Activated CD8-positive, alpha-beta memory T cell treated with anti-CD3 and anti-CD28 coated beads for 1 hour (primary cell): ENCODE measurements around the gene PHLPP1.
A peak's percentile ranks its signal among the peaks of the same experiment; 100 is the strongest.

Source experiments
- DNase-seq, 2 donors: peaks; one replicate each; pipeline ENCODE4 v3.0.0-alpha.2; 2020; ENCODE audit warnings: low read depth in 1 of 2; ENCODE audit errors: extremely low read depth in 1 of 2

PHLPP1 gene

DNA sequence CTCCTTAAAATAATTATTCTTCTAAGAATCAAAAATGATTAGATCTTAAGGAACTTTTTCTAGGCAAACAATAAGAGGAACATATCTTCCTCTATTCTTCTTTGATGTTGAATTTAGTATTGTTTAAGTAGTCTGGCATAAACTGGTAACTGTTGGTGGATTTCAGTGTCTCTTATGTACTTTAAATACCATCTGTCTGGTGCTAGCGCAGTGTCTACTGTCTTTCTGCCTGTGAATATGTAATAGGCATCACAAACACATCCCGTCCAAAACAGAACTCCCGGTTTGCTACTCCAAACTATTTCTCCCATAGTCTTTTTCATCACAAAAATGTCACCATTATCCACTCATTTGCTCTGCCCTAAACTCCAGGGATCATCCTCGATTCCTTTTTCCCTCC is 281.7 kb downstream of the PHLPP1 start:
- DNase-seq = no peak

DNA sequence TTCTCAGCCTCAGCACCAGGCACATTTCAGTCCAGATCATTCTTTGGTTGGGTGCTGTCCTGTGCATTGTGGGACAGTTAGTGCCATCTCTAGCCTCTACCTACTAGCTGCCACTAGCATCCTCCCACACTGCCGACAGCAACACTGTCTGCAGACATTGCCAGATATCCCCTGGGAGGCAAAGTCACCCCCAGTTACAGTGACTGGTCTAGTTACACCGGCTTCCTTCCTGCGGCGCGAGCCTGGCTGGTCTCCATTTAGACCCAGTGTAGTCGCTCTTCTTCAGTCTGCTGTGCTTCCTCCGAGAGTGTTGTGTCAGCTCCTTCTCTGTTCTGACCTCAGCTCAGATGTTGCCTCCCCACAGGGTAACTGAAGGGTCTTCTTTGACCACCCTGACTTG is 283.1 kb downstream of the PHLPP1 start:
- DNase-seq = no peak

DNA sequence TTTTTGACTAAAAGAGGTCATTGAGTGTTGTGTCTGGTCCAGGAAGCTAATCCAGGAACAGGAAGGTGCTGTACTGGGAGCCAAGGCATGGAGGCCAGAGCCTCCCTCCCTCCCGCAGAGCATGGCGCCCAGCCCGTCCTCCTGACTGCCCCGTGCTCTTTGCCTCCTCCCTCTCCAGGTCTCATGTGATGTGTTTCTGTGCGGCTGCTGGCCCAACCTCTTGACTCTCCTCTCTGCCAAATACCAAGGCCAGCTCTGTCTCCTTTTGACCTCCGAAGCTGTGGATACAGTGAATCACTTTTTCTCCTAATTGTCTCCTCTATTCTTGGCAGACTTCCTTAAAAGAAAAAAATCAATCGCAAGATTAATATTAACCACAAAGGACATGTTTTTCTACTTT is 284.1 kb downstream of the PHLPP1 start:
- DNase-seq = no peak

DNA sequence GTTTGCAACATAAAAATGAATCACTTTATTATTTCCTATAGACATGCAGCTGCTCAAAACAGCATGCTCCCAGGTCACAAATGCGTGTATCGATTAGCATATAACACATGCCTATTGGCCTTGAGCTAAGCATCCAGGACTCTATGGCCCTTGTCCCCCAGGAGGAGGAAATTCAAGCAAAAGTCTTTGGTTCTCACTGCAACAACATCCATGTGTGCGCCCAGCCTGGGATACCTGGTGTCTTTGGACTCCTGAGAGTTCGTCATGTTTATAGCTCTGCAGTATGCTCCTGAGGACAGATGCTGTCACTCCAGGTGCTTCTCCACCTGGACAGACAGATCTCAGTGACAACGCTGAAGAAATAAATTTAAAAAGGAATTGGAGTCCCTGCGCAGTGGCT is 284.6 kb downstream of the PHLPP1 start:
- no peak for DNase-seq

GRCh38 chr18:63000839-63001238 is 285.5 kb downstream of the PHLPP1 start:
- DNase-seq = no peak

- no peak for DNase-seq
Measured at GRCh38 chr18:63001861-63002260, 286.5 kb downstream of the PHLPP1 start.

- DNase-seq = no peak
Measured at GRCh38 chr18:63002305-63002704, 287.0 kb downstream of the PHLPP1 start.

DNA sequence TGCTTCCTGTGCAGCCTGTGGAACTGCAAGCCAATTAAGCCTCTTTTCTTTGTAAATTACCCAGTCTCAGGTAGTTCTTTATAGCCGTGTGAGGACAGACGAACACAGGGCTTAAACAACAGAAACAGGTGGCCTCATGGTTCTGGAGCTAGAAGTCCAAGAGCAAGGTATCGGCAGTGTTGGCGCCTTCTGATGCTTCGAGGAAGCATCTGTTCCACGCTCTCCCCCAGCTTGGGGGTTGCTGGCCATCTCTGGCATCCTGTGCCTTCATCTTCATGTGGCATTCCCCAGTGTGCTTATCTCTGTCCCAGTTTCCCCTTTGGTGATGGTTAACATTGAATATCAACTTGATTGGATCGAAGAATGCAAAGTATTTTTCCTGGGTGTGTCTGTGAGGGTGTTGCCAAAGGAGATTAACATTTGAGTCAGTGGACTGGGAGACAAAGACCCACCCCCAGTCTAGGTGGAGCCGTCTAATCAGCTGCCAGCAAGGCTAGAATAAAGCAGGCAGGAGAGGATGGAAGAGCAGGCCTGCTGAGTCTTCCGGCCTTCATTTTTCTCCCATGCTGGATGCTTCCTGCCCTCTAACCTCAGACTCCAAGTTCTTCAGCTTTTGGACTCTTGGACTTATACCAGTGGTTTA is 287.6 kb downstream of the PHLPP1 start:
- no peak for DNase-seq

DNA sequence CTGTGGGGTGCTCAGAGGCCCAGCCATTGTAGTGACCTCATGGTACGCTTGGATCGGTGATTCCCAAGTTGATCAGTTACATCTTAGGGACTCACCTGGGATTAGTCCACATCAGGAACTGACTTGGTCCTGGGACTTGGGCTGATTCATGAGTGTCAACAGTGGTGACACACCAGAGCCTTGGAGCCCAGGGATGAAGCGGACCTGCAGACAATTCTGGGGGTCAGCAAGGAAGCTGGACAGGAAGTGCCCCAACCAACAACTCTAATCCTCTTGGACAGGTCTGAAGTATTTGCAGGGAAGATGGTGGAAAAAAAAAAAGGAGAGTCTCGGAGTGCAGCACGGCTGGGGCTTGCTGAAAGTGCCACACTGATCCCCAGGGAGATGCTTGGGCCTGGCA is 288.6 kb downstream of the PHLPP1 start:
- no peak for DNase-seq

DNA sequence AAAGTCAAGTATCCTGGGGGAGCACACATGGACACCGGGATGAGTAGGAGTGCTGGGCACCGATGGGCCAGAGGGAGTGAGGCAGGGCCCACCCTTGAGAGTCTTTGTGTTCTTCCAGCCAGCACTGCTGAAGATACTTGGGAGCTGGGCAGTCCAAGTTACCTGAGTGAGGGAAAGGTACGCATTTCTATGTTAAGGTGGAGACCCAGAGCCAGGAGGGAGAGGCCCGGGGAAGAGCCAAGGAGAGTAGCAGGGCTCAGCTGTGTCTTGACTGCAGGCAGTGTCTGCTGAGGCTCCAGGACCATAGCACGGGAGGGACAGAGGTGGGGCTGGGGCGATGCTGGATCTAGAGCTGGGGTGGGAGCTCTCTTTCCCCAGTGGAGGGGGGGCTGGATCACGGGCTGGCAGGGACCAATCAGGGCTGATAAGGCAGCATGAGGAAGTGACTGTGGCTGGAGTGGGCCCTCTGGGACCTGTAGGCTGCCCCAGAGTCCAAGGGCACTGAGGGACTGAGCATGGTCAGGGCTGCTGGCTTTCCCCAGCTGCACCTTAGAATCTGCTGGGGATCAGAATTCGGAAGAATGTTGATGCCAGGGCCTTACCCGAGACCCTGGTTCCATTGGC is 289.2 kb downstream of the PHLPP1 start:
- no peak for DNase-seq

DNA sequence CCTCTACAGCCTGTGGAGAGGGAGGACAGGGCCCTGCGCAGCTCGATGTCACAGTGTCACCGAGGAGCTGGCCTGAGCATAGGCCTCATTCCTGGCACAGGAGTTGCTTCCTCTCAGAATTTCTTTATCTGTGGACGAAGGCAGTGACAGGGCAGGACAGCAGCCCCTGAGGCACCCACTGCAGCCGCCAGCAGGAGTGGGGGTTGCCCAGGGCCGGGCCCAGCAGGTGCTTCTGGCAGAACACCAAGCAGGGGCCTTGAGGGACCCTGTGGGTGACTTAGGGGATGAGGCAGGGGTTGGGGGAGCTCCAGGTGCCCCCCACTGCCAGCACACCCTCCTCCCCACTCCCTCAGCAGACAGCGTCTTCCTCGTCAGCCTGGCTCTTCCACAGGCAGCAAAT is 290.0 kb downstream of the PHLPP1 start:
- no peak for DNase-seq

GRCh38 chr18:63007231-63007630 is 291.9 kb downstream of the PHLPP1 start:
- DNase-seq = no peak

GRCh38 chr18:63016270-63016669 is 300.9 kb downstream of the PHLPP1 start:
- peak; percentile 18 to 19 for DNase-seq

DNA sequence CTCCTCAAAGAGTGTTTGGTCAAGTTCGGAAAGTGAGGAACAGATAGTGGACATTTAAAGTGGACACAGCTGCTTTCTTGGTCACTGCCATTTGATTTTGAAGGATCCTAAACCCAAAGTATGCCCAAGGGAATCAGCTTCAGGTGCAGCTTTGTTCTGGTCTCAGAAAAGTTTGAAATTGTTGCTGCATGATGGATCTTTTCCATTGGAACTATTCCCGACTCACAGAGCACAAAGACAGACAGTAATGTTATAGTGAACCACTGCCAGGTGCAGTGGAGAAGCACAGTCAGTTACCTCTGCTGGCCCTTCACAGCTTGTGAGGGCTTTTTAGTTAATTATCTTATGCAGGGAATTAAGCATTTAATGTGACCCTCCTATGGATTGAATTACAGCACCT is 301.7 kb downstream of the PHLPP1 start:
- no peak for DNase-seq

DNA sequence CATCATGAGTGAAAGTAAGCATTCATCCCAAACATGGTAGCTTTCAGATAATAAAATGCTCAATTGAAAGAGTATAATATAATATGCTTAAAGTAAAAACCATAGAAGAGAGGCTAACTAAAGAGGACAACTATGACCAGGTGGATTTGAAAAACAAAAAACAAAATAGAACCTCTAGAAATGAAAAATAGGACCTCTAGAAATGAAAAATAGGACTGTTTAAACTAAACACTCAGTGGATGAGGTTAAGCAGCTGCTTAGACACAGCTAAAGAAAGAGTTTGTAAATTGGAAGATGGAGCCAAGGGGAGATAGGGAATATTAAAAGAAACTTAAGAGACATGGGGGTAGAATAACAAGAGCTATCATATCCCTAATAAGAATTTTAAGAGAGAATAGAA is 302.6 kb downstream of the PHLPP1 start:
- DNase-seq = no peak

GRCh38 chr18:63022429-63023022 is 307.2 kb downstream of the PHLPP1 start:
- DNase-seq = no peak

- DNase-seq = no peak
Measured at GRCh38 chr18:63025251-63026090, 310.1 kb downstream of the PHLPP1 start.

GRCh38 chr18:63028380-63028779 is 313.0 kb downstream of the PHLPP1 start:
- DNase-seq = no peak
